ENCODE results near the gene SNX1.

GRCh38 chr15:64111679-64112050 lies 15.9 kb downstream of the SNX1 start:
- TF ChIP-seq CTCF (IDR thresholded peaks at IDR 0.05) = no peak
- TF ChIP-seq POLR2A (IDR thresholded peaks at IDR 0.05) = no peak
